ENCODE data around the gene KCTD10.
"Not testable (repeated sequence)": the region's sequence is repeated elsewhere in the genome, so short reads cannot be mapped to it uniquely, and the experiment has no call there.

The KCTD10 gene

GRCh38 chr12:109493938-109494337 lies 16.8 kb upstream of the KCTD10 start:
- DNase-seq = no peak

GRCh38 chr12:109493090-109493489 lies 16.0 kb upstream of the KCTD10 start:
- no peak for DNase-seq

- DNase-seq = no peak
Observed at GRCh38 chr12:109492371-109492770, 15.3 kb upstream of the KCTD10 start.

- no peak for DNase-seq
Observed at GRCh38 chr12:109491671-109492070, 14.6 kb upstream of the KCTD10 start.

GRCh38 chr12:109489955-109490565 lies 13.0 kb upstream of the KCTD10 start:
- DNase-seq = no peak

GRCh38 chr12:109489016-109489954 lies 12.2 kb upstream of the KCTD10 start:
- DNase-seq = no peak

GRCh38 chr12:109488051-109488665 lies 11.1 kb upstream of the KCTD10 start:
- no peak for DNase-seq

- DNase-seq = no peak
Observed at GRCh38 chr12:109487181-109488050, 10.3 kb upstream of the KCTD10 start.

- DNase-seq = no peak
Observed at GRCh38 chr12:109485201-109485600, 8.1 kb upstream of the KCTD10 start.

- DNase-seq = no peak
Observed at GRCh38 chr12:109483346-109483745, 6.2 kb upstream of the KCTD10 start.

GRCh38 chr12:109482894-109483293 lies 5.8 kb upstream of the KCTD10 start:
- DNase-seq = no peak

GRCh38 chr12:109482491-109482890 lies 5.4 kb upstream of the KCTD10 start:
- no peak for DNase-seq

- no peak for DNase-seq
Observed at GRCh38 chr12:109481863-109482262, 4.8 kb upstream of the KCTD10 start.

GRCh38 chr12:109480356-109480755 lies 3.3 kb upstream of the KCTD10 start:
- no peak for DNase-seq

GRCh38 chr12:109479761-109480160 lies 2.7 kb upstream of the KCTD10 start:
- DNase-seq = no peak

- no peak for DNase-seq
Observed at GRCh38 chr12:109477963-109478315, 839 bp upstream of the KCTD10 start.

- DNase-seq = no peak
Observed at GRCh38 chr12:109476807-109477184, 304 bp downstream of the KCTD10 start.

GRCh38 chr12:109475993-109476806 lies 900 bp downstream of the KCTD10 start:
- DNase-seq = peak; percentile 34

GRCh38 chr12:109475121-109475520 lies 2.0 kb downstream of the KCTD10 start:
- no peak for DNase-seq

GRCh38 chr12:109473526-109474270 lies 3.4 kb downstream of the KCTD10 start:
- DNase-seq = not testable (repeated sequence)

GRCh38 chr12:109473006-109473405 lies 4.1 kb downstream of the KCTD10 start:
- DNase-seq = no peak
